Mammary epithelial cell (primary cell): ENCODE data around the gene IL6ST.

Experiments
- EZH2 ChIP-seq: IDR thresholded peaks from 2 replicates; pipeline ENCODE4 v1.6.1; 2012; ENCODE audit warnings: low read length, inconsistent platforms, borderline replicate concordance
- TF ChIP-seq, protein P1 (sequence below), 2 donors: IDR thresholded peaks in 1 of 2; conservative IDR thresholded peaks in 1 of 2; 2 replicates each; pipeline ENCODE4 v1.5.1; 2011 to 2012; ENCODE audit warnings: inconsistent platforms in 2 of 2, low read length in 2 of 2, mild to moderate bottlenecking in 2 of 2, control low read depth in 1 of 2, low read depth in 1 of 2; ENCODE audit not compliant: insufficient read depth in 1 of 2; ENCODE audit errors: extremely low read depth in 1 of 2

DNA sequence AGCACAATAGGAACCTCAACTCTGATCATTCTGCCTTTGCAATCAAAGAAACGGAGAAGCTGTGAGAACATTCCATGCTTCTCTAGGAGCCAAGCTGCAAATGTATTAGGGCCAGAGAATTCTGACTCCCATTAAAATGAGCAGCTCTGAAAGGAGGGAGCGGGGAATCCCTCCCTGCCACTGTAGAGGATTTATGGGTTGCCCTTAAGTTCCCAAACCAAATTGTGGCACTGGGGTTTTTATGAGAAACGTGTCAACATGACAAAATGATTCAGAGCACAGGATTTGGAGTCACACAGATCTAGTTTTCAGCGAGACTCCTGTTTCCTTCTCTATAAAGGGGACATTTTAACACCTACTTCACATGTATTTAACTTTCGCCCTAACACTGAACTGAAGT is 1.8 kb downstream of the IL6ST start:
- TF ChIP-seq, protein P1, sequence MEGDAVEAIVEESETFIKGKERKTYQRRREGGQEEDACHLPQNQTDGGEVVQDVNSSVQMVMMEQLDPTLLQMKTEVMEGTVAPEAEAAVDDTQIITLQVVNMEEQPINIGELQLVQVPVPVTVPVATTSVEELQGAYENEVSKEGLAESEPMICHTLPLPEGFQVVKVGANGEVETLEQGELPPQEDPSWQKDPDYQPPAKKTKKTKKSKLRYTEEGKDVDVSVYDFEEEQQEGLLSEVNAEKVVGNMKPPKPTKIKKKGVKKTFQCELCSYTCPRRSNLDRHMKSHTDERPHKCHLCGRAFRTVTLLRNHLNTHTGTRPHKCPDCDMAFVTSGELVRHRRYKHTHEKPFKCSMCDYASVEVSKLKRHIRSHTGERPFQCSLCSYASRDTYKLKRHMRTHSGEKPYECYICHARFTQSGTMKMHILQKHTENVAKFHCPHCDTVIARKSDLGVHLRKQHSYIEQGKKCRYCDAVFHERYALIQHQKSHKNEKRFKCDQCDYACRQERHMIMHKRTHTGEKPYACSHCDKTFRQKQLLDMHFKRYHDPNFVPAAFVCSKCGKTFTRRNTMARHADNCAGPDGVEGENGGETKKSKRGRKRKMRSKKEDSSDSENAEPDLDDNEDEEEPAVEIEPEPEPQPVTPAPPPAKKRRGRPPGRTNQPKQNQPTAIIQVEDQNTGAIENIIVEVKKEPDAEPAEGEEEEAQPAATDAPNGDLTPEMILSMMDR (conservative IDR thresholded peaks at IDR 0.05 in 1 of 2, IDR thresholded peaks at IDR 0.05 in 1 of 2; ENCODE audit: extremely low read depth in 1 of 2, insufficient read depth in 1 of 2, low read depth in 1 of 2, low read length in 2 of 2), result no peak
- TF ChIP-seq EZH2, result no peak
